Neutrophil (primary cell): ENCODE data around the gene C10orf143.
A peak's percentile ranks its signal among the peaks of the same experiment; 100 is the strongest.
"Not testable (repeated sequence)": the region's sequence is repeated elsewhere in the genome, so short reads cannot be mapped to it uniquely, and the experiment has no call there.

Experiments used
- H3K27ac ChIP-seq: fragments of 200-600 bp; sonication (generic); 2 replicates; pipeline ENCODE4 v1.5.1; 2016; ENCODE audit warnings: mild to moderate bottlenecking, moderate library complexity
- H3K27me3 ChIP-seq: fragments of 200-600 bp; sonication (generic); 2 replicates; pipeline ENCODE4 v1.6.0; 2016; ENCODE audit warnings: mild to moderate bottlenecking
- H3K36me3 ChIP-seq: fragments of 200-600 bp; sonication (generic); 2 replicates; pipeline ENCODE4 v1.5.1; 2017
- H3K4me1 ChIP-seq, 2 experiments: fragments of 200-600 bp in 1 of 2; sonication (generic) in 1 of 2; 1 replicate in 1 of 2; 2 replicates in 1 of 2; pipeline versions ENCODE4 v1.5.1 to v1.6.1; 2013 to 2016; ENCODE audit warnings: low read depth in 1 of 2, low read length in 1 of 2, mild to moderate bottlenecking in 1 of 2, moderate library complexity in 1 of 2; ENCODE audit not compliant: control insufficient read depth in 1 of 2, insufficient read depth in 1 of 2
- H3K4me3 ChIP-seq, 2 experiments: fragments of 200-600 bp in 1 of 2; sonication (generic) in 1 of 2; 1 replicate in 1 of 2; 2 replicates in 1 of 2; pipeline ENCODE4 v1.5.1; 2013 to 2016; ENCODE audit warnings: low read depth in 1 of 2, low read length in 1 of 2, mild to moderate bottlenecking in 1 of 2, moderate library complexity in 1 of 2
- H3K9me3 ChIP-seq: fragments of 200-600 bp; sonication (generic); 2 replicates; pipeline ENCODE4 v1.5.1; 2016
- CTCF ChIP-seq: fragments of 200-600 bp; sonication (generic); IDR thresholded peaks from 2 replicates; pipeline ENCODE4 v1.5.1; 2016; ENCODE audit warnings: antibody characterized with exemption

The C10orf143 gene

GRCh38 chr10:130121486-130122079 lies 11.0 kb upstream of the C10orf143 start:
- Histone ChIP-seq H3K36me3 (no peaks in the 10 kb centered on the region), H3K27me3 (peaks cover 21% of the 10 kb centered on the region), H3K4me3 (no peak overlapping the region), H3K27ac (no peak overlapping the region), H3K4me1 (no peaks in the 10 kb centered on the region), H3K9me3 (no peaks in the 10 kb centered on the region)
- TF ChIP-seq CTCF, result no peak

GRCh38 chr10:130117535-130117934 lies 6.9 kb upstream of the C10orf143 start:
- H3K4me3 ChIP-seq, result not testable (repeated sequence)

DNA sequence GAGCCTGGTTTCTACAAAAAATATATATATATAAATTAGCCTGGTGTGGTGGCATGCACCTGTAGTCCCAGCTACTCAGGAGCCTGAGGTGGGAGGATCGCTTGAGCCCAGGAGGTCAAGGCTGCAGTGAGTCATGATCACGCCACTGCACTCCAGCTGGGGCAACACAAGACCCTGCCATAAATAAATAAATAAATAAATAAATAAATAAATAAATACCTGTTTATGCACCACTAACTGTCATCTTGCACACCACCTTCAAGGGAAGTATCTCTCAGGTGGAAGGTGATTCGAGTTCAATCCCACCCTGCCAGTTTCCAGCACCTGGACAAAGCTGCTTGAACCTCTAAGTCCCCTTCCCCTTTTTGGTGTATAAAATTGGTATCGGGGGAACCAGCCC lies 6.3 kb upstream of the C10orf143 start:
- H3K4me3 ChIP-seq, H3K36me3 ChIP-seq, H3K4me1 ChIP-seq, H3K9me3 ChIP-seq, H3K27ac ChIP-seq, H3K27me3 ChIP-seq: not testable (repeated sequence)

More at GRCh38 chr10:130117535-130117934, 6.9 kb upstream of the C10orf143 start:
- H3K27me3 ChIP-seq, H3K36me3 ChIP-seq, H3K27ac ChIP-seq, H3K4me1 ChIP-seq, H3K9me3 ChIP-seq: not testable (repeated sequence)

DNA sequence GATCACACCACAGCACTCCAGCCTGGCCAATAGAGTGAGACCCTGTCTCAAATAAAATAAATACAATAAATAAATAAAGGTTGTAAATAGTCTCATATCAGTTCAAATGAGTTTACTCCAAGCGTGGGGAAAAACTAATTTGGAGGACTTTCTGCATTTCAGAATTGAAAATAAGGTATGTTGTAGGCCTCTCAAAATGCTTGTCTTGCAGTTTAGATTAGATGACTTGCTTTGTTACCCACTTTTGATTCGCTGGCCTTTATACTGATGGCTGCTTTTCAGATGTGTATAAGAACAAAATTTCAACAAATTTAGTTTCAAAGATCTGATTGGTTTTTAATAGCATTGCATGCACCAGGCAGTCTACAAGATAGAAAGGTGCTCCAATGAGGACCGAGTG lies 2.2 kb upstream of the C10orf143 start:
- H3K4me3 ChIP-seq, result no peak overlapping the region
- H3K36me3 ChIP-seq, result no peaks in the 10 kb centered on the region
- peaks cover 17 to 19% of the 10 kb centered on the region in 2 experiments for H3K4me1 ChIP-seq
- TF ChIP-seq CTCF, result no peak
- H3K27me3 ChIP-seq, result no peaks in the 10 kb centered on the region
- H3K27ac ChIP-seq, result no peak overlapping the region
- H3K9me3 ChIP-seq, result no peaks in the 10 kb centered on the region

- no peaks in the 10 kb centered on the region for H3K36me3 ChIP-seq
- no peak for TF ChIP-seq CTCF
- no peaks in the 10 kb centered on the region for H3K9me3 ChIP-seq
- no peaks in the 10 kb centered on the region for H3K27me3 ChIP-seq
- H3K4me1 ChIP-seq, result peaks cover 17 to 19% of the 10 kb centered on the region in 2 experiments
- peak overlapping the region; percentile 82 to 91 for H3K4me3 ChIP-seq
- H3K27ac ChIP-seq, result peak overlapping the region; percentile 89
Measured at GRCh38 chr10:130111852-130112180, 1.2 kb upstream of the C10orf143 start.

DNA sequence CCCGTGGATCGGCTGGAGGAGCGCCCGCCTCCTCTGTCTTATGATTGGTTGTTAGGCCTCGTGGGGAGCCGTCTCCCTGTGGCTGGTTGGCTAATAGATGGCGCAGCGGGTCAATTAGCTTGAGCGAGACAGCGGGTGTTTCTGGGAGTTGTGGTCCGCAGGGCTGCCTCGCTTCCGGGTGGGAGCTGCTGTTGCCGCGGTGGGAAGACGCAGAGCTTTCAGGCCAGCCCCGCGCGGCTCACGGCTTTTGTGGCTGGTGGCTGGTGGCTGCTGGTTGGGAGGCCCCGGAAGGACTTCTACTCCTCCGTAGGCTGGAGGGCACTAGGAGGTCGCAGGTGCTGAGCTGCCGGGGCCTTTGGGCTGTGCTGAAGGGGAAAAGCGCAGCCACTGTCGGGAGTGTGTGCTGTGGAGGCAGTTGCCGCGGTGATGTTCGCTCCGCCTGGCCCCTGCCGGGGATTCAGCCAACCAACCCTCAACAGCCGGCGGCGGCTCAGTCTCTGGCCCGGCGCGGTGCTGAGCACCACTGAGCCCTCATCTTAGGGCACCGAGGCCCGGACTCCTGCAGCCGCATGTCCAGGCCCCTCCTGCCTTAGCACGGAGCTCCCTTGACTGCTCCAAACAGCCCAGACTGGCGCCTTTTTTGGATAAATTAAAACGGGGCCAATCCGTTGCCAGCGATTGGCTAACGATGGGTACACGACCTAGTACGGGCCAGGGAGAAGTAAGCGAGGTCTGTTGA lies 652 bp upstream of the C10orf143 start:
- Histone ChIP-seq H3K36me3 (no peaks in the 10 kb centered on the region), H3K4me1 (peaks cover 17 to 19% of the 10 kb centered on the region in 2 experiments), H3K27ac (peak overlapping the region; percentile 89), H3K9me3 (no peaks in the 10 kb centered on the region), H3K27me3 (no peaks in the 10 kb centered on the region), H3K4me3 (peak overlapping the region; percentile 82 to 91)
- no peak for TF ChIP-seq CTCF
